Endothelial cell (in vitro differentiated cells): ENCODE data around the gene MPI. TPM values are rescaled to one million over a fixed set of nuclear protein-coding genes. Genes with fewer than 3 reads are reported as not detected.
A peak's percentile ranks its signal among the peaks of the same experiment; 100 is the strongest.
"Not testable (repeated sequence)": the region's sequence is repeated elsewhere in the genome, so short reads cannot be mapped to it uniquely, and the experiment has no call there.

Source experiments
- DNase-seq: peaks from one replicate; pipeline ENCODE4 v3.0.0; 2021; ENCODE audit warnings: low spot score
- H3K27ac Mint-ChIP-seq: one replicate; pipeline ENCODE4 v1.8.0; 2021; ENCODE audit warnings: mixed read lengths, inconsistent platforms; ENCODE audit not compliant: unreplicated experiment
- H3K27me3 Mint-ChIP-seq: one replicate; pipeline ENCODE4 v1.8.0; 2021; ENCODE audit warnings: mild to moderate bottlenecking, moderate library complexity, mixed read lengths, inconsistent platforms; ENCODE audit not compliant: unreplicated experiment
- H3K36me3 Mint-ChIP-seq: one replicate; pipeline ENCODE4 v1.8.0; 2021; ENCODE audit warnings: mild to moderate bottlenecking, low read depth, mixed read lengths, inconsistent platforms; ENCODE audit not compliant: unreplicated experiment
- H3K4me1 Mint-ChIP-seq: one replicate; pipeline ENCODE4 v1.8.0; 2021; ENCODE audit warnings: mild to moderate bottlenecking, mixed read lengths, inconsistent platforms; ENCODE audit not compliant: unreplicated experiment
- H3K4me3 Mint-ChIP-seq: one replicate; pipeline ENCODE4 v1.8.0; 2021; ENCODE audit warnings: mild to moderate bottlenecking, mixed read lengths, inconsistent platforms; ENCODE audit not compliant: unreplicated experiment
- H3K9me3 Mint-ChIP-seq: one replicate; pipeline ENCODE4 v1.8.0; 2021; ENCODE audit warnings: mixed read lengths, inconsistent platforms; ENCODE audit not compliant: unreplicated experiment
- CTCF ChIP-seq: fragments of 200-600 bp; sonication (generic); IDR thresholded peaks from one replicate; pipeline ENCODE4 v1.5.0; 2021; ENCODE audit warnings: antibody characterized with exemption; ENCODE audit not compliant: unreplicated experiment
- total RNA-seq: library from RNA; stranded (reverse); fragmentation: NEBNext Ultra II Directional; extraction: Animal tissue kit (Norgen Biotek cat#: 25700); gene quantifications from one replicate; pipeline ENCODE4 v1.2.1, GENCODE V29; 2021; ENCODE audit not compliant: unreplicated experiment

Gene MPI
- total RNA-seq, 1 donor from 2014 or later: 22.2 TPM

- no peak for TF ChIP-seq CTCF
- no peak overlapping the region for H3K4me3 Mint-ChIP-seq
- peaks cover 38% of the 10 kb centered on the region for H3K36me3 Mint-ChIP-seq
- no peaks in the 10 kb centered on the region for H3K9me3 Mint-ChIP-seq
- no peak overlapping the region for H3K27ac Mint-ChIP-seq
- H3K27me3 Mint-ChIP-seq: no peaks in the 10 kb centered on the region
- DNase-seq: no peak
- H3K4me1 Mint-ChIP-seq: no peaks in the 10 kb centered on the region
Observed at GRCh38 chr15:74920456-74920855, 30.6 kb downstream of the MPI start.

GRCh38 chr15:74924525-74924924, 34.7 kb downstream of the MPI start:
- Mint-ChIP-seq H3K27ac (no peak overlapping the region), H3K4me1 (no peaks in the 10 kb centered on the region), H3K27me3 (no peaks in the 10 kb centered on the region), H3K9me3 (no peaks in the 10 kb centered on the region), H3K4me3 (no peak overlapping the region), H3K36me3 (peaks cover 28% of the 10 kb centered on the region)
- no peak for TF ChIP-seq CTCF
- DNase-seq: no peak

- H3K4me1 Mint-ChIP-seq: no peaks in the 10 kb centered on the region
- no peak overlapping the region for H3K27ac Mint-ChIP-seq
- H3K4me3 Mint-ChIP-seq: peak overlapping the region; percentile 25
- H3K9me3 Mint-ChIP-seq: no peaks in the 10 kb centered on the region
- H3K27me3 Mint-ChIP-seq: no peaks in the 10 kb centered on the region
- H3K36me3 Mint-ChIP-seq: peaks cover 9% of the 10 kb centered on the region
- no peak for TF ChIP-seq CTCF
- DNase-seq: no peak
Observed at GRCh38 chr15:74928771-74929198, 38.9 kb downstream of the MPI start.

- Mint-ChIP-seq H3K4me1 (peaks cover 6% of the 10 kb centered on the region), H3K9me3 (no peaks in the 10 kb centered on the region), H3K4me3 (no peak overlapping the region), H3K27ac (no peak overlapping the region), H3K27me3 (no peaks in the 10 kb centered on the region), H3K36me3 (peaks cover 5% of the 10 kb centered on the region)
- no peak for TF ChIP-seq CTCF
- DNase-seq: no peak
Observed at GRCh38 chr15:74933573-74933972, 43.7 kb downstream of the MPI start.

GRCh38 chr15:74935193-74935592, 45.4 kb downstream of the MPI start:
- DNase-seq: peak; percentile 33
- peak overlapping the region; percentile 42 for H3K27ac Mint-ChIP-seq
- H3K27me3 Mint-ChIP-seq, H3K4me3 Mint-ChIP-seq, H3K36me3 Mint-ChIP-seq, H3K9me3 Mint-ChIP-seq, H3K4me1 Mint-ChIP-seq: not testable (repeated sequence)

GRCh38 chr15:74937272-74937589, 47.4 kb downstream of the MPI start:
- Mint-ChIP-seq H3K4me3 (peak overlapping the region; percentile 93), H3K27ac (peak overlapping the region; percentile 67), H3K36me3 (no peaks in the 10 kb centered on the region), H3K4me1 (peaks cover 6% of the 10 kb centered on the region), H3K27me3 (no peaks in the 10 kb centered on the region), H3K9me3 (no peaks in the 10 kb centered on the region)
- TF ChIP-seq CTCF: no peak
- no peak for DNase-seq
